Effector CD8-positive, alpha-beta T cell (primary cell): ENCODE data around the gene MMP3.

Experiments
- DNase-seq: peaks from one replicate; lab custom pipeline; 2025; lab: John Stamatoyannopoulos, UW

MMP3 gene

GRCh38 chr11:102791271-102792036, 52.0 kb downstream of the MMP3 start:
- no peak for DNase-seq

- DNase-seq: no peak
Measured at GRCh38 chr11:102788334-102788995, 54.9 kb downstream of the MMP3 start.
